GM12878 (cell line): Measurements from ENCODE around the gene GPR146. TPM values are rescaled to one million over a fixed set of nuclear protein-coding genes. Genes with fewer than 3 reads are reported as not detected.

ENCODE experiments used
- ATAC-seq: fragments of 200-7000 bp; cut with Tn5 transposase; 3 replicates; pipeline ENCODE4 v1.9.1; 2020; ENCODE audit warnings: mild to moderate bottlenecking, moderate library complexity
- BruUV-seq: library from RNA; stranded (reverse); fragments of 400-500 nt; replicated peaks from 2 replicates; lab custom pipeline; 2021; lab: Mats Ljungman, UMichigan
- CTCF ChIA-PET: fragments of 300-600 bp; sonication (Branson Sonifier 250); formaldehyde crosslinking; extraction: SDS; loops from one replicate; lab custom pipeline; 2021; ENCODE audit warnings: inconsistent platforms; lab: Yijun Ruan, JAX
- POLR2A ChIA-PET: fragments of 350-600 bp; formaldehyde crosslinking; extraction: SDS; loops from one replicate; lab custom pipeline; 2021; ENCODE audit warnings: inconsistent platforms; lab: Charles Lee
- RAD21 ChIA-PET: fragments of 300-600 bp; sonication (Branson Sonifier 250); formaldehyde crosslinking; loops from one replicate; lab custom pipeline; 2023; ENCODE audit warnings: antibody characterized with exemption; ENCODE audit not compliant: unreplicated experiment; lab: Charles Lee
- SMC1A ChIA-PET: fragments of 300-600 bp; sonication (Branson Sonifier 250); formaldehyde crosslinking; loops from one replicate; lab custom pipeline; 2023; ENCODE audit not compliant: unreplicated experiment, uncharacterized antibody; lab: Charles Lee
- DNase-seq: peaks from one replicate; pipeline ENCODE4 v3.0.0-alpha.2; 2011; ENCODE audit warnings: low read depth, low spot score
- FAIRE-seq: peaks from 3 replicates; lab custom pipeline; 2011; peaks lifted over from hg19 to GRCh38; lab: Jason Lieb, UNC
- H2AFZ ChIP-seq: 2 replicates; pipeline ENCODE4 v1.6.0; 2011; ENCODE audit warnings: low read depth, low read length, control low read depth; ENCODE audit not compliant: control insufficient read depth
- H3K27ac ChIP-seq: 2 replicates; pipeline ENCODE4 v1.5.1; 2011; ENCODE audit warnings: control low read depth; ENCODE audit not compliant: control insufficient read depth, insufficient read depth
- H3K27me3 ChIP-seq, 2 experiments: replicated peaks in 1 of 2; 2 replicates each; pipeline versions ENCODE4 v1.6.0 to v1.6.1; 2011; ENCODE audit warnings: low read length in 1 of 2; ENCODE audit not compliant: control insufficient read depth in 2 of 2, insufficient read depth in 2 of 2
- H3K36me3 ChIP-seq, 2 experiments: 2 replicates each; pipeline ENCODE4 v1.5.1; 2011; ENCODE audit warnings: low read length in 1 of 2; ENCODE audit not compliant: control insufficient read depth in 2 of 2, insufficient read depth in 2 of 2
- H3K4me1 ChIP-seq: 2 replicates; pipeline ENCODE4 v1.6.1; 2011; ENCODE audit warnings: mild to moderate bottlenecking, low read length, moderate library complexity, mixed read lengths; ENCODE audit not compliant: control insufficient read depth, insufficient read depth
- H3K4me2 ChIP-seq: 2 replicates; pipeline ENCODE4 v1.6.0; 2011; ENCODE audit warnings: control low read depth; ENCODE audit not compliant: control insufficient read depth, insufficient read depth
- H3K4me3 ChIP-seq: fragments of 200-600 bp; sonication (generic); 2 replicates; pipeline ENCODE4 v1.5.1; 2016
- H3K79me2 ChIP-seq: 2 replicates; pipeline ENCODE4 v1.6.0; 2011; ENCODE audit warnings: low read length; ENCODE audit not compliant: control insufficient read depth, insufficient read depth
- H3K9ac ChIP-seq: 2 replicates; pipeline ENCODE4 v1.8.0; 2011; ENCODE audit warnings: low read length, control low read depth, mixed read lengths; ENCODE audit not compliant: control insufficient read depth, insufficient read depth
- H3K9me3 ChIP-seq: replicated peaks from 3 replicates; pipeline ENCODE4 v1.5.1; 2011; ENCODE audit warnings: mild to moderate bottlenecking, low read length; ENCODE audit not compliant: control insufficient read depth, insufficient read depth
- H4K20me1 ChIP-seq: 2 replicates; pipeline ENCODE4 v1.6.0; 2011; ENCODE audit not compliant: control insufficient read depth, insufficient read depth
- MEF2B ChIP-seq: fragments of 450-650 bp; IDR thresholded peaks from 2 replicates; pipeline ENCODE4 v1.6.1; 2018; ENCODE audit warnings: mild to moderate bottlenecking, moderate library complexity; ENCODE audit not compliant: partially characterized antibody, poor library complexity, severe bottlenecking
- MXI1 ChIP-seq: fragments of 150-350 bp; IDR thresholded peaks from 2 replicates; pipeline ENCODE4 v1.6.1; 2011; ENCODE audit warnings: low read depth, mild to moderate bottlenecking, inconsistent platforms, low read length, improper control_type of control experiment
- MYC ChIP-seq: IDR thresholded peaks from 2 replicates; pipeline ENCODE4 v1.6.1; 2011; ENCODE audit warnings: mild to moderate bottlenecking, low read length, moderate library complexity, inconsistent platforms; ENCODE audit not compliant: insufficient read depth, insufficient replicate concordance, insufficient read length, severe bottlenecking
- NBN ChIP-seq: fragments of 450-650 bp; IDR thresholded peaks from 2 replicates; pipeline ENCODE4 v1.6.1; 2016
- POLR2A ChIP-seq: IDR thresholded peaks from 2 replicates; pipeline ENCODE4 v1.6.1; 2011; ENCODE audit warnings: low read depth, mild to moderate bottlenecking, low read length
- POLR2AphosphoS5 ChIP-seq: IDR thresholded peaks from 2 replicates; pipeline ENCODE4 v1.6.1; 2011; ENCODE audit warnings: mild to moderate bottlenecking, low read length, inconsistent platforms
- SMAD1 ChIP-seq: fragments of 450-650 bp; IDR thresholded peaks from 2 replicates; pipeline ENCODE4 v1.6.1; 2018; ENCODE audit warnings: mild to moderate bottlenecking, low read depth; ENCODE audit not compliant: partially characterized antibody
- YY1 ChIP-seq: IDR thresholded peaks from 2 replicates; pipeline ENCODE4 v1.6.1; 2011; ENCODE audit warnings: low read depth, mild to moderate bottlenecking, low read length
- ZNF207 ChIP-seq: fragments of 450-650 bp; IDR thresholded peaks from 2 replicates; pipeline ENCODE4 v1.6.1; 2014; ENCODE audit warnings: antibody characterized with exemption, mild to moderate bottlenecking, borderline replicate concordance
- WGBS: methylation state at CpG from one replicate; pipeline ENCODE4 v1.1.6; 2016; ENCODE audit warnings: low lambda C conversion rate; ENCODE audit not compliant: insufficient replicate concordance, insufficient coverage; ENCODE audit errors: missing lambda C conversion rate; 5-methylcytosine and 5-hydroxymethylcytosine counted together
- in situ Hi-C: fragments of 300-500 bp; cut with MboI; formaldehyde crosslinking; loops from 9 replicates; pipeline ENCODE4 v1.14.3; 2018; ENCODE audit warnings: mixed read lengths
- intact Hi-C: fragments of 100-400 bp; cut with micrococcal nuclease; formaldehyde crosslinking; loops from one replicate; pipeline ENCODE4 v1.14.2; 2022; ENCODE audit not compliant: unreplicated experiment
- polyA plus RNA-seq, 11 experiments: library from polyadenylated mRNA; depleted of rRNA in 4 of 11; unstranded in 6 of 11; stranded (reverse) in 5 of 11; fragments of >200 nt; fragmentation: Nextera tagmentation in 4 of 11; fragmentation: Illumina TruSeq in 1 of 11; extraction: Ambion mirVana in 4 of 11; extraction: Trizol in 1 of 11; gene quantifications; 1 replicate in 1 of 11; 2 replicates in 10 of 11; pipeline versions ENCODE4 v1.2.1 to v1.2.3, GENCODE V29; 2011 to 2016; ENCODE audit warnings: inconsistent platforms in 2 of 11, missing spikeins in 2 of 11, low read depth in 1 of 11
- total RNA-seq, 4 experiments: library from RNA; depleted of rRNA in 3 of 4; stranded (reverse); fragments of >200 nt in 3 of 4; fragmentation: Illumina TruSeq in 1 of 4; extraction: Trizol in 1 of 4; gene quantifications; 2 replicates each; pipeline versions ENCODE4 v1.2.1 to v1.2.3, GENCODE V29; 2013 to 2021
- TF ChIP-seq, protein P1 (sequence below): fragments of 450-650 bp; IDR thresholded peaks from 2 replicates; pipeline ENCODE4 v1.6.1; 2017; ENCODE audit warnings: mild to moderate bottlenecking, moderate library complexity
- TF ChIP-seq, protein P2 (sequence below): fragments of 450-650 bp; IDR thresholded peaks from 2 replicates; pipeline ENCODE4 v1.6.1; 2016; ENCODE audit warnings: mild to moderate bottlenecking
- TF ChIP-seq, protein P3 (sequence below): IDR thresholded peaks from 2 replicates; pipeline ENCODE4 v1.6.1; 2011; ENCODE audit warnings: borderline replicate concordance, low read depth, mild to moderate bottlenecking, moderate library complexity, mixed read lengths, low read length; ENCODE audit not compliant: insufficient read depth; ENCODE audit errors: extremely low read length
- TF ChIP-seq, protein P4 (sequence below): IDR thresholded peaks from 2 replicates; pipeline ENCODE4 v1.6.1; 2012; ENCODE audit warnings: low read depth, low read length, improper control_type of control experiment
- TF ChIP-seq, protein P5 (sequence below): fragments of 450-650 bp; IDR thresholded peaks from 2 replicates; pipeline ENCODE4 v1.6.1; 2014; ENCODE audit warnings: mild to moderate bottlenecking

GPR146 gene
- total and polyA plus RNA-seq, 10 of the 15 experiments (the other 5 are each of a cell fraction or from before 2014, with no cell fraction given) = 0.19 to 12.0 (median 0.54) TPM; not detected in 2

DNA sequence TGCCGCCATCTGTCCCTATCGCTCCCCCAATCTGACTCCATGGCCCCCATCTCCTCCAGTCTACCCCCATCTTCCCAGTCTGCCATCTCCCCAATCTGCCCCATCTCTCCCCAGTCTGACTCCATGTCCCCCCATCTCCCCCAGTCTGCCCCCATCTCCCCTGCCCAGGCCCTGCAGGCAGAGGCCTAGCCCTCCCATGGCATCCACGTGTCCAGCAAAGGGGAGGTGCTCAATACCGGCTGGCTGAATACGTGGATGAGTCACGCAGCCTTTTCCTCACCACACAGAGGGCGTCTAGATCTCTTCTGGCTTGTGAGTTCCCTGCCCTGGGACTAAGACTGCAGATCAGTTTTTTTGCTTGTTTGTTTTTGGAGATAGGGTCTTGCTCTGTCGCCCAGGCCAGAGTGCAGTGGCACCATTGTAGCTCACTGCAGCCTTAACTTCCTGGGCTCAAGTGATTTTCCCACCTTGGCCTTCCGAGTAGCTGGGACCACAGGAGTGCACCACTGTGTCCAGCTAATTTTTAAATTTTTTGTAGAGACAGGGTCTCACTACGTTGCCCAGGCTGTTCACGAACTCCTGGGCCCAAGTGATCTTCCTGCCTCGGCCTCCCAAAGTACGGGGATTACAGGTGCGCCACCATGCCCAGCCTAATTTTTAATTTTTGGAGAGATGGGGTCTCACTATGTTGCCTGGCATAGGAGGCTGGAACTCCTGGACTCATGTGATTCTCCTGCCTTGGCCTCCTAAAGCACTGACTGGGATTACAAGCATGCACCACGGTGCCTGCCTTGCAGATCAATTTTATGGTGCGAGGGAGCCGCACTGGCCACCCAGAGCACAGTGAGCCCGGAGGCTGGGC is 15.3 kb upstream of the GPR146 start:
- DNase-seq (no peak), ATAC-seq (peak; percentile 47), FAIRE-seq (peak; percentile 84)
- WGBS = 80% methylated on average over 17 of the region's 18 CpGs
- Histone ChIP-seq H2AFZ (no peak overlapping the region), H3K4me2 (peak overlapping the region; percentile 52), H4K20me1 (no peaks in the 10 kb centered on the region), H3K27ac (peak overlapping the region; percentile 95), H3K4me1 (peaks cover 28% of the 10 kb centered on the region), H3K9me3 (no peaks in the 10 kb centered on the region), H3K79me2 (peaks cover 53% of the 10 kb centered on the region), H3K9ac (peak overlapping the region; percentile 83), H3K4me3 (peak overlapping the region; percentile 99), H3K36me3 (peaks cover 0 to 2% of the 10 kb centered on the region in 2 experiments; a peak in 2 of 4 replicates), H3K27me3 (no peaks in the 10 kb centered on the region)
- BruUV-seq = no TSS peak
- CTCF ChIA-PET = interaction anchor here (1.1 kb wide), 1 partner anchor 37 kb away, joined by 6 read pairs; no protein-coding TSS in a partner anchor
- RAD21 ChIA-PET = no interaction called here
- POLR2A ChIA-PET = no interaction called here
- SMC1A ChIA-PET = interaction anchor here (0.7 to 1.2 kb wide), 3 partner anchors 15 to 37 kb away, joined by 3 to 4 read pairs (median 4); no protein-coding TSS in a partner anchor
- in situ Hi-C loops (loop anchor here (5.0 kb wide), 1 partner anchor 33 kb away; no protein-coding TSS in a partner anchor), intact Hi-C loops (loop anchor here (1.0 kb wide), 1 partner anchor 15 kb away; the partner anchor contains the start of gene GPR146)
- no peak; the same call in 1 of the 2 replicates for TF ChIP-seq YY1
- TF ChIP-seq SMAD1 = peak; percentile 60
- TF ChIP-seq, protein P1, sequence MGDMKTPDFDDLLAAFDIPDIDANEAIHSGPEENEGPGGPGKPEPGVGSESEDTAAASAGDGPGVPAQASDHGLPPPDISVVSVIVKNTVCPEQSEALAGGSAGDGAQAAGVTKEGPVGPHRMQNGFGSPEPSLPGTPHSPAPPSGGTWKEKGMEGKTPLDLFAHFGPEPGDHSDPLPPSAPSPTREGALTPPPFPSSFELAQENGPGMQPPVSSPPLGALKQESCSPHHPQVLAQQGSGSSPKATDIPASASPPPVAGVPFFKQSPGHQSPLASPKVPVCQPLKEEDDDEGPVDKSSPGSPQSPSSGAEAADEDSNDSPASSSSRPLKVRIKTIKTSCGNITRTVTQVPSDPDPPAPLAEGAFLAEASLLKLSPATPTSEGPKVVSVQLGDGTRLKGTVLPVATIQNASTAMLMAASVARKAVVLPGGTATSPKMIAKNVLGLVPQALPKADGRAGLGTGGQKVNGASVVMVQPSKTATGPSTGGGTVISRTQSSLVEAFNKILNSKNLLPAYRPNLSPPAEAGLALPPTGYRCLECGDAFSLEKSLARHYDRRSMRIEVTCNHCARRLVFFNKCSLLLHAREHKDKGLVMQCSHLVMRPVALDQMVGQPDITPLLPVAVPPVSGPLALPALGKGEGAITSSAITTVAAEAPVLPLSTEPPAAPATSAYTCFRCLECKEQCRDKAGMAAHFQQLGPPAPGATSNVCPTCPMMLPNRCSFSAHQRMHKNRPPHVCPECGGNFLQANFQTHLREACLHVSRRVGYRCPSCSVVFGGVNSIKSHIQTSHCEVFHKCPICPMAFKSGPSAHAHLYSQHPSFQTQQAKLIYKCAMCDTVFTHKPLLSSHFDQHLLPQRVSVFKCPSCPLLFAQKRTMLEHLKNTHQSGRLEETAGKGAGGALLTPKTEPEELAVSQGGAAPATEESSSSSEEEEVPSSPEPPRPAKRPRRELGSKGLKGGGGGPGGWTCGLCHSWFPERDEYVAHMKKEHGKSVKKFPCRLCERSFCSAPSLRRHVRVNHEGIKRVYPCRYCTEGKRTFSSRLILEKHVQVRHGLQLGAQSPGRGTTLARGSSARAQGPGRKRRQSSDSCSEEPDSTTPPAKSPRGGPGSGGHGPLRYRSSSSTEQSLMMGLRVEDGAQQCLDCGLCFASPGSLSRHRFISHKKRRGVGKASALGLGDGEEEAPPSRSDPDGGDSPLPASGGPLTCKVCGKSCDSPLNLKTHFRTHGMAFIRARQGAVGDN = no peak
- TF ChIP-seq POLR2A = 0 out of 2 replicates have a peak, but pooled peaks have one; percentile 8
- peak; percentile 75 for TF ChIP-seq NBN
- TF ChIP-seq, protein P2, sequence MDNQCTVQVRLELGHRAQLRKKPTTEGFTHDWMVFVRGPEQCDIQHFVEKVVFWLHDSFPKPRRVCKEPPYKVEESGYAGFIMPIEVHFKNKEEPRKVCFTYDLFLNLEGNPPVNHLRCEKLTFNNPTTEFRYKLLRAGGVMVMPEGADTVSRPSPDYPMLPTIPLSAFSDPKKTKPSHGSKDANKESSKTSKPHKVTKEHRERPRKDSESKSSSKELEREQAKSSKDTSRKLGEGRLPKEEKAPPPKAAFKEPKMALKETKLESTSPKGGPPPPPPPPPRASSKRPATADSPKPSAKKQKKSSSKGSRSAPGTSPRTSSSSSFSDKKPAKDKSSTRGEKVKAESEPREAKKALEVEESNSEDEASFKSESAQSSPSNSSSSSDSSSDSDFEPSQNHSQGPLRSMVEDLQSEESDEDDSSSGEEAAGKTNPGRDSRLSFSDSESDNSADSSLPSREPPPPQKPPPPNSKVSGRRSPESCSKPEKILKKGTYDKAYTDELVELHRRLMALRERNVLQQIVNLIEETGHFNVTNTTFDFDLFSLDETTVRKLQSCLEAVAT = peak; percentile 29
- TF ChIP-seq POLR2AphosphoS5 = peak; percentile 44; the same call in 1 of the 2 replicates
- peak; percentile 78; the same call in 1 of the 2 replicates for TF ChIP-seq MXI1
- TF ChIP-seq, protein P3, sequence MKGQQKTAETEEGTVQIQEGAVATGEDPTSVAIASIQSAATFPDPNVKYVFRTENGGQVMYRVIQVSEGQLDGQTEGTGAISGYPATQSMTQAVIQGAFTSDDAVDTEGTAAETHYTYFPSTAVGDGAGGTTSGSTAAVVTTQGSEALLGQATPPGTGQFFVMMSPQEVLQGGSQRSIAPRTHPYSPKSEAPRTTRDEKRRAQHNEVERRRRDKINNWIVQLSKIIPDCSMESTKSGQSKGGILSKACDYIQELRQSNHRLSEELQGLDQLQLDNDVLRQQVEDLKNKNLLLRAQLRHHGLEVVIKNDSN = peak; percentile 66
- TF ChIP-seq, protein P4, sequence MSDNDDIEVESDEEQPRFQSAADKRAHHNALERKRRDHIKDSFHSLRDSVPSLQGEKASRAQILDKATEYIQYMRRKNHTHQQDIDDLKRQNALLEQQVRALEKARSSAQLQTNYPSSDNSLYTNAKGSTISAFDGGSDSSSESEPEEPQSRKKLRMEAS = peak; percentile 74; the same call in 1 of the 2 replicates
- TF ChIP-seq, protein P5, sequence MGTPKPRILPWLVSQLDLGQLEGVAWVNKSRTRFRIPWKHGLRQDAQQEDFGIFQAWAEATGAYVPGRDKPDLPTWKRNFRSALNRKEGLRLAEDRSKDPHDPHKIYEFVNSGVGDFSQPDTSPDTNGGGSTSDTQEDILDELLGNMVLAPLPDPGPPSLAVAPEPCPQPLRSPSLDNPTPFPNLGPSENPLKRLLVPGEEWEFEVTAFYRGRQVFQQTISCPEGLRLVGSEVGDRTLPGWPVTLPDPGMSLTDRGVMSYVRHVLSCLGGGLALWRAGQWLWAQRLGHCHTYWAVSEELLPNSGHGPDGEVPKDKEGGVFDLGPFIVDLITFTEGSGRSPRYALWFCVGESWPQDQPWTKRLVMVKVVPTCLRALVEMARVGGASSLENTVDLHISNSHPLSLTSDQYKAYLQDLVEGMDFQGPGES = no peak
- no peak for TF ChIP-seq MEF2B
- TF ChIP-seq MYC = no peak
- no peak for TF ChIP-seq ZNF207
